ENCODE data around the gene FAM163B. TPM values are rescaled to one million over a fixed set of nuclear protein-coding genes. Genes with fewer than 3 reads are reported as not detected.

Gene FAM163B
- total and polyA plus RNA-seq, 2 of the 8 experiments (the other 6 are each of a cell fraction or from before 2014, with no cell fraction given), result 0.63 to 1.0 TPM

GRCh38 chr9:133528001-133528875 is 81.0 kb downstream of the FAM163B start (continued):
- TF ChIP-seq CHD7 (IDR thresholded peaks at IDR 0.05; ENCODE audit: insufficient replicate concordance, low read length) (no peak), CHD2 (IDR thresholded peaks at IDR 0.05; ENCODE audit: low read length) (no peak), MAX (IDR thresholded peaks at IDR 0.05) (no peak), CREB1 (IDR thresholded peaks at IDR 0.05) (no peak), RAD21 (IDR thresholded peaks at IDR 0.05 in 1 of 2, conservative IDR thresholded peaks at IDR 0.05 in 1 of 2; ENCODE audit: low read depth in 2 of 2, low read length in 2 of 2) (no peak; a peak in 1 of 4 replicates), SUZ12 (IDR thresholded peaks at IDR 0.05; ENCODE audit: low read length) (no peak), KDM5A (IDR thresholded peaks at IDR 0.05; ENCODE audit: low read length) (no peak), SIN3A (conservative IDR thresholded peaks at IDR 0.05 in 1 of 2, IDR thresholded peaks at IDR 0.05 in 1 of 2; ENCODE audit: low read depth in 1 of 2, low read length in 2 of 2) (peak; percentile 54 to 73; a peak in 1 of 4 replicates), HDAC6 (IDR thresholded peaks at IDR 0.05; ENCODE audit: low read depth, low read length) (no peak)

Data from H1 (cell line).